Epithelial cell of proximal tubule (primary cell): ENCODE measurements around the gene KRTAP5-6. TPM values are rescaled to one million over a fixed set of nuclear protein-coding genes. Genes with fewer than 3 reads are reported as not detected.

Source experiments
- DNase-seq: peaks from one replicate; pipeline ENCODE4 v3.0.0-alpha.2; 2011; ENCODE audit warnings: low read depth
- H3K4me3 ChIP-seq: 2 replicates; pipeline ENCODE4 v1.5.1; 2011; ENCODE audit warnings: low read depth, mild to moderate bottlenecking, low read length
- total RNA-seq: library from RNA; depleted of rRNA; stranded (reverse); fragments of >200 nt; gene quantifications from 2 replicates; pipeline ENCODE4 v1.2.3, GENCODE V29; 2015
- TF ChIP-seq, protein P1 (sequence below): conservative IDR thresholded peaks from 2 replicates; pipeline ENCODE4 v1.5.1; 2012; ENCODE audit warnings: low read depth, mild to moderate bottlenecking, low read length

Gene KRTAP5-6
- total RNA-seq, 1 donor from 2014 or later = not detected

- no peak for DNase-seq
- TF ChIP-seq, protein P1, sequence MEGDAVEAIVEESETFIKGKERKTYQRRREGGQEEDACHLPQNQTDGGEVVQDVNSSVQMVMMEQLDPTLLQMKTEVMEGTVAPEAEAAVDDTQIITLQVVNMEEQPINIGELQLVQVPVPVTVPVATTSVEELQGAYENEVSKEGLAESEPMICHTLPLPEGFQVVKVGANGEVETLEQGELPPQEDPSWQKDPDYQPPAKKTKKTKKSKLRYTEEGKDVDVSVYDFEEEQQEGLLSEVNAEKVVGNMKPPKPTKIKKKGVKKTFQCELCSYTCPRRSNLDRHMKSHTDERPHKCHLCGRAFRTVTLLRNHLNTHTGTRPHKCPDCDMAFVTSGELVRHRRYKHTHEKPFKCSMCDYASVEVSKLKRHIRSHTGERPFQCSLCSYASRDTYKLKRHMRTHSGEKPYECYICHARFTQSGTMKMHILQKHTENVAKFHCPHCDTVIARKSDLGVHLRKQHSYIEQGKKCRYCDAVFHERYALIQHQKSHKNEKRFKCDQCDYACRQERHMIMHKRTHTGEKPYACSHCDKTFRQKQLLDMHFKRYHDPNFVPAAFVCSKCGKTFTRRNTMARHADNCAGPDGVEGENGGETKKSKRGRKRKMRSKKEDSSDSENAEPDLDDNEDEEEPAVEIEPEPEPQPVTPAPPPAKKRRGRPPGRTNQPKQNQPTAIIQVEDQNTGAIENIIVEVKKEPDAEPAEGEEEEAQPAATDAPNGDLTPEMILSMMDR = no peak
- no peak overlapping the region for H3K4me3 ChIP-seq
These were observed 38.3 kb downstream of the KRTAP5-6 start for GRCh38 chr11:1735271-1735670.

DNA sequence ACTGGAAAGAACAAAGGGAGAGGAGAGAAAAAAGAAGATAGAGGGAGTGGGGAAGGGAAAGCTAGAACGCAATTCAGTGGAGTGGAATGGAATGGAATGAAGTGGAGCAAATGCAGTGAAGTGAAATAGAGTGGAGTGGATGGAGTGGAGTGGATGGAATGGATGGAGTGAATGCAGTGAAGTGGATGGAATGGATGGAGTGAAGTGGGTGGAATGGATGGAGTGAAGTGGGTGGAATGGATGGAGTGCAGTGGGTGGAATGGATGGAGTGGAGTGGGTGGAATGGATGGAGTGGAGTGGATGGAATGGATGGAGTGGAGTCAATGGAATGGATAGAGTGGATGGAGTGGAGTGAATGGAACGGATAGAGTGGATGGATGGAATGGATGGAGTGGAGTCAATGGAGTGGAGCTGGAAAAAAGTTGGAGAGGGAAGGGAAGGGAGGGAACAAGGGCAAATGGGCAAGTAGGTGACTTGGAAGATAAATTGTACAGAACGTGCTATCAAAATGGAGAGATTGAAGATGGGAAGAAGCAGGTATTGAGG lies 39.5 kb downstream of the KRTAP5-6 start:
- DNase-seq = no peak

GRCh38 chr11:1737080-1737757 lies 40.2 kb downstream of the KRTAP5-6 start:
- TF ChIP-seq, protein P1 = no peak
- H3K4me3 ChIP-seq = no peak overlapping the region
- DNase-seq = no peak

More for the DNA sequence above, 39.5 kb downstream of the KRTAP5-6 start:
- no peak overlapping the region for H3K4me3 ChIP-seq
- TF ChIP-seq, protein P1 = no peak

GRCh38 chr11:1738380-1738779 lies 41.4 kb downstream of the KRTAP5-6 start:
- TF ChIP-seq, protein P1 = no peak
- no peak for DNase-seq
- no peak overlapping the region for H3K4me3 ChIP-seq

- no peak for DNase-seq
- H3K4me3 ChIP-seq = no peak overlapping the region
These were observed 42.6 kb downstream of the KRTAP5-6 start for GRCh38 chr11:1739576-1739975.

GRCh38 chr11:1740786-1741530 lies 44.0 kb downstream of the KRTAP5-6 start:
- DNase-seq = no peak
- no peak overlapping the region for H3K4me3 ChIP-seq
- TF ChIP-seq, protein P1 = no peak

More at GRCh38 chr11:1739576-1739975, 42.6 kb downstream of the KRTAP5-6 start:
- TF ChIP-seq, protein P1 = no peak
